HS-27A (cell line): ENCODE data around the gene SP140.
"Not testable (repeated sequence)": the region's sequence is repeated elsewhere in the genome, so short reads cannot be mapped to it uniquely, and the experiment has no call there.

Experiments used
- DNase-seq: peaks from one replicate; pipeline ENCODE4 v3.0.0-alpha.2; 2012; ENCODE audit warnings: low read depth, missing footprints

The SP140 gene

GRCh38 chr2:230225486-230225885 lies at the start of gene SP140:
TSS of gene SP140 (plus strand) at chr2:230225736. CDS start at chr2:230225845, 109 bp downstream.
- DNase-seq: no peak

- no peak for DNase-seq
Observed at GRCh38 chr2:230176996-230177395, 48.5 kb upstream of the SP140 start.

GRCh38 chr2:230178546-230179485 lies 46.7 kb upstream of the SP140 start:
- no peak for DNase-seq

DNA sequence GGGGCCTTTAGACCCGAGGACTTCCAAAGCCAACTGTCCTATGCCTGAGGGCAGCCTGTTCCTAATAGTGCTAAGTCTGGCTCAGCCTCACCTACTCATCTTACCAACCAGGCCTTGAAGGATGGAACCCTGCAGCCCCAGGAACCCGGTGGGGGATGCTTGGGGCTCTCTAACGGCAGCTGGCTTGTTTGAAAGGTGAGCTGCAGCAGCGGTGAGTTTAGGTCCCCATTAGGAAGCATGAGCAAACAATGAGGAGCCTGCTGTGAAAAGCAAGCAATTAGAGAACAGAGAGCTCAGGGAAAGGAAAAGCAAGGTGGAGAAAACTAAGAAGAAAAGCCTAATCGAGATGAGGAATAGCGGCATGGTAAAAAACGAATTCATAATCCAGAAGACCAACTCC lies 45.6 kb upstream of the SP140 start:
- no peak for DNase-seq

GRCh38 chr2:230181195-230181594 lies 44.3 kb upstream of the SP140 start:
- no peak for DNase-seq

- DNase-seq: no peak
Observed at GRCh38 chr2:230184727-230185578, 40.6 kb upstream of the SP140 start.

DNA sequence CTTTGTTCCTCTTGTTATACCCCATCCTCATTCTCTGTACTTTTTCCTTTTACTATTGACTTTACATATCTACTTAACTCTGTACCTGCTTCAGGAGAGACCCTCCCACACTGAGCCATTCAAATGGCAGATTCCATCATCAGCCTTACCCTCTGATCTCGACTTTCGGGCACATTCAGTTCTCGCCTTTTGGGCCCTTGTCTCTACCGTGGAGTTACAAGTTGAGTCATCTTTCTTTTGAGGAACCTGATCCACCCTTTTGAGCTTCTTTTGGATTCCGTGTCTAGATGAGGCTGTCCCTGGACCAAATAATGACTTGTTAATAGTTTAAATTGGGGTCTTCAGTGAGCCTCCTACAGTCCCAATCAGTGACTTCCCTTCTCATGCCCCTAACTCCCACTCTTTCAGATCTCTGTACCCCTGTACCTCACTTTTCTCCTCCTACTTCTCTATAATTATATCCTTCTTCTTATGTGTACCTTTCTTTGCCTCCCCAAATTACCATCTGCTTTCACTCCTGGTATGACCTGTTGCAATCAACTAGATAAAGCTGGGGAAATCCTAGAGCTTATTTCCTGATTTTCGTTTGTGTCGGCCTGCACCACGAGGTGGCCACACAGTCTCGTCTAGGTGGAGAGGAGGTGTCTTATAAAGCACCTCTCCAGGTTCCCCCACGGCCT lies 23.0 kb upstream of the SP140 start:
- DNase-seq: no peak

DNA sequence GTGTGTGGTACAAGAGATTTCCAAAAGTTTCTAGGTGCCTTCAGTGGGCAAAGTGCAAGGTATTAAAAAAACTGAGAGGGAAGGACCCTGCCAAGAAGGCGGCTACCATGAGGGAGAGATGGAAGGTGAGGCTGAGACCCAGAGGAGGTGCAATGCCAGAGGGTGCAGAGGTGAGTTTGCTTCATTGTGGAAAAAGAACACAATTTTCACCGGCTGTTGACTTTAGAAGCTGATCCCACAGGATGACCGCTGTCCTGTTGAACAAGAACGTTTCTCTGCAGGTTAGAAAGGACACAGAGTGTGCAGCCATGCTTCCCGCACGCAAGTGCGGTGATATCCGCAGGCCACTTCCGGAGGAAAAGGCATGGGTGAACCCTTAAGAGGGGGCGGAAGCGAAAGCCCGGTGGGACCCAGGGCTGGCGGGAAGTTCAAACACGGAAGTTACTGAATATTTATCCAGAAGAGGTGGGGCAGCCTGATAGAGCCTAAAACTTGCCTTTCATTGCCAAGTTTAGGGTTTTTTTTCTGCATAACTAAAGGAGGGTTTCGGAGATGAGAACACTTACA lies 22.3 kb upstream of the SP140 start:
- no peak for DNase-seq

- no peak for DNase-seq
Observed at GRCh38 chr2:230205034-230205433, 20.5 kb upstream of the SP140 start.

GRCh38 chr2:230205721-230206120 lies 19.8 kb upstream of the SP140 start:
- DNase-seq: no peak

DNA sequence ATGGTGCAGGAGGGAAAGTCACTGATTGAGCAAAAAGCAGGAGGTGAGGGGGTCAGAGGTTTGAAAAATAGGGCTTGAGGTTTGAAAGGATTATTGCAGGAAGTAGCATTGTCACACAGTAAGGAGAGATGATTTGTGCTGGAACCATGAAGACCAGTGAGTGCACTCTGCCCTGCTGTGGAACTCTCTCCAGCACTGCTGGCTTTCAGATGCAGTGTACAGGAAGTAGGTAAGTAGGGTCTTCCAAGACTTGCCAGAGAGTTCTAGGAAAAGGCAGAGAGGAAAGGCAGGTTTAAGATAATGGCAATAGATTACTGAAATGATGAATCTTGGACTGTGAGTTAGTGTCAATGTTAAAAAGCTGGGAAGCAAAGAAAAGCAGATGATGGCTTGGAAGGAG lies 17.0 kb upstream of the SP140 start:
- DNase-seq: no peak

- no peak for DNase-seq
Observed at GRCh38 chr2:230209422-230210051, 16.0 kb upstream of the SP140 start.

DNA sequence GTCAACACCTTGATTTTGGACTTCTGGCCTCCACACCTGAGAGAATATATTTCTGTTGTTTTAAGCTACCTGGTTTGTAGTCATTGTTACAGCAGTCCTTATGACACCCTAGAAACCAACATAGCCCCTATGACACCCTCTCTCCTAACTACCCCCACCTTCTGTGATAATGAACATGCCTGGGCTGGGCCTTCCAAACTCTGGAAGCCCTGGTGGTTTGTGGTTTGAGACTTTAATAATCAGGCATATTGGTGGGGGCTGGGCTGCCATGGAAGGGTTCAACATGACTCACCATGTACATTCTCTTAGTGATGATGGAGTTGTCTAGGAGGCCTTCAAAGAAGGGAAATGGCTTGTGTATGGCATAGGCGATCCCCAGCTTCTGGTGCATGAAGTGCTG lies 9.0 kb upstream of the SP140 start:
- DNase-seq: no peak

DNA sequence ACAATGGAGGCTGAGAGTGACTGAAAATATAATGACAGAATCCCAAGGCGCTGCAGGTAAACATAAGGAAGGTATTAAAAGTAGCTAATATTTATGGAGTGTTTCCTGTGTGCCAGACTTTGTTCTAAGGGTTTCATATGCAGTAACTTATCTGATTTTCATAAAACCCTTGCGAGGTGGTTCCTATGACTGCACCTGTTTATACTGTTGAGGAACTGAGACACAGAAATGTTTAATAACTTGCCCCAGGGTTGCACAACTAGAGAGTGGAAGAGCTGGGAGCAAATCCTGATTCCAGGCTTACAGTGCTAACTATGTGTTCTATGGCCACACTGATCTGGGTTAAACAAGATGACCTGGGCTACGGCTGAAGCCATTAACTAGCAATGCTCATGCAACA lies 8.1 kb upstream of the SP140 start:
- no peak for DNase-seq

DNA sequence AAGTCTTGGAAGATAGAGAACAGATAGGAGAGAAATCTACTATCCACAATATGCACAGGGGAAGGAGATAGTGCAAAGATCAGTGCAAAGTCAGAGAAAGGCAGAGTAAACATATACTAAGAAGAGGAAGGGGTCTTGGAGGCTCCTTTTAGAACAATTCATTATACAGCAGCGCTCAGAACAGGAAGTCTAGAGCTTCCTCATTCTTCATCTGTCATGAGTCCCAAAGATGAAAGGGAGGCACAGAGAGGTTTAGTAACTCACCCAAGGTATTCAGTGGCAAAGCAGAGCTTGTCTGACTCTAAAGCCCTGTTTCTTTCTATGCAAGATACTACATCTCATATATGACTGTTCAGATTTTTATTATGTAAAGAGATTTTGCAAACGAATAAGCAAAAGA lies 7.1 kb upstream of the SP140 start:
- DNase-seq: no peak

GRCh38 chr2:230219419-230220331 lies 5.9 kb upstream of the SP140 start, which contains the start of gene SP110:
TSS of gene SP110 (minus strand) at chr2:230219984. CDS start at chr2:230216927, 3,057 bp downstream.
- peak; percentile 8 for DNase-seq

DNA sequence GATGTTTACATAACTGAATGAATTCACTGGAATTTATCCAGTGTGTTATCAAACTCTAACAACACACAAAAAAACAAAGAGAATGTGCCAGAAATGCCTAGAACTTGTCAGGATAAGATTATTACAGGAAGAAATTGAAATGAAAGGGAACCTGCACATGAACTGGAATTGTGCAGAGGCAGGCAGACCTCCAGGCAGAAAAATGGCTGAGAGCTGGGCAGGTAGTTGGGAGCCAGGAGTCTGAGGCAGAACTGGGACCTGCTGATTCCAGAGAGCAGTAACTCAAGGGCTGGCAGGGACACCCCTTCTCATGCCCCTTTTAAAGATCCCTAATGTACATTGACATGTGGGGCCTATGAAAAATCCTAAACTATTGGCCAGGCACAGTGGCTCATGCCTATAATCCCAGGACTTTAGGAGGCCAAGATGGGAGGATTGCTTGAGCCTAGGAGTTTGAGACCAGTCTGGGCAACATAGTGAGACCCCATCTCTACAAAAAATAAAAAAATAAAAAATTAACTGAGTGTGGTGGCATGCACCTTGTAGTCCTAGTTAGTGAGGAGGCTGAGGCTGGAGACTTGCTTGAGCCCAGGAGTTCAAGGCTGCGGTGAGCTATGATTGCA lies 5.1 kb upstream of the SP140 start:
- DNase-seq: no peak

GRCh38 chr2:230221493-230221892 lies 4.0 kb upstream of the SP140 start:
- no peak for DNase-seq

GRCh38 chr2:230222829-230223228 lies 2.7 kb upstream of the SP140 start:
- not testable (repeated sequence) for DNase-seq

DNA sequence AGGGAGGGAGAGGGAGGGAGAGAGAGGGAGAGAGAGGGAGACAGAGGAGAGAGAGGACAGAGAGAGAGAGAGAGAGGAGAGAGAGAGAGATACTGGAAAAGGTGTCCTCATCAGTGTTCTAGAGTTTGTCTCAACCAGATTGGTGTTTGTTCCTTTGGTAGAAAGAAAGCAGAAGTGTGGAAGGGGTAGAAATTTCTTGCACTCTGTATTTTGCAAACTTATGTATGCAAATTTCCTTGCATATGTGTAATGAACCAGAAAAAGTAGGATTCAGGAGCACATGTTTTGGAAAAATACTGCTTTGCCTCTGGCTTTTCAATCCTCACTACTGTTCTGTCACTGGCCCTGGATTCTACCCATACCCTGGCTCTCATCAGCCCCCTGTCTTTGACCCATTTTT lies 1.1 kb upstream of the SP140 start:
- DNase-seq: no peak
